ENCODE data around the gene FLRT2. TPM values are rescaled to one million over a fixed set of nuclear protein-coding genes. Genes with fewer than 3 reads are reported as not detected.

FLRT2 gene
- total RNA-seq, 1 donor, result 72.3 TPM

DNA sequence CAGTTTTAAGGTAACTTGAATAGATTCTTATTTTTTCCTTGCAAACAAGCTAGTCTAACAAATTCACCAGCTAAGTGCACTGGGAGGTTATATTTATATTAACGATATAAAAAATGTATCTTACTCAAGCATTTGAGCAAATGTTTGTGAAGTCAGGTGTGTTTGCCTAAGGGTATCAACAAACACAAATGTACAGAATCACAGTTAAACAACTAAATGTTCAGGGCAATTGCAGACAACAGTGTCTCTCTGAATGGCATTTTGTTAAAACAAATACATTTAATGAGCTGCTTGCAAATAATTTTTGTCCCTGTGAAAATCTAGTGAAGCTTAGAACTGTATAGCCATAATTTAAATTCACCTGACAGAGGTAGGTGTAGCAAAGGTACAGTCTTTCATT lies 28.2 kb upstream of the FLRT2 start:
- no peak for TF ChIP-seq CTCF (IDR thresholded peaks at IDR 0.05; ENCODE audit: insufficient read depth, low read length)
- DNase-seq (ENCODE audit: low read depth), result no peak
- H3K4me3 ChIP-seq (ENCODE audit: low read depth, low read length), result no peak overlapping the region

- TF ChIP-seq CTCF (IDR thresholded peaks at IDR 0.05; ENCODE audit: insufficient read depth, low read length), result no peak
- H3K4me3 ChIP-seq (ENCODE audit: low read depth, low read length), result no peak overlapping the region
- DNase-seq (ENCODE audit: low read depth), result no peak
Observed at GRCh38 chr14:85508863-85509262, 21.1 kb upstream of the FLRT2 start.

DNA sequence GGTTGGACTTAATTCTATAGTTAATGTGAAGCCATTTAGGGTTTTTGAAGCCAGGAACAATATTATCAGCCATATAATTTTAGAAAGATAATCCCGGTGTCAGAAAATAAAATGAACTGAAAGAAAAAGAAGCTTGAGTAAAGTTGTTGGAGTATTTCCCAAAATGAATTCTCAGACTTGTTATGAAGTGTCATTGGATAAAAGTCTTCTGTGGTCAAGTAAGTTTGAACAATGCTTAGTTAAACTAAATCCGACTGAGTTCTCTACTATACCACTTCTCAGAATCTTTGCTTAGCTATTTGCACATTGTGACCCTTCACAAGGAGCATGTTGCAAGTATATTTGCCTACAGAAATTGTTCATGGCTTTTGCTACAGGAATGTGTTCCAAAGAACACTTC lies 17.5 kb upstream of the FLRT2 start:
- no peak overlapping the region for H3K4me3 ChIP-seq (ENCODE audit: low read depth, low read length)
- peak; percentile 19 for DNase-seq (ENCODE audit: low read depth)
- no peak for TF ChIP-seq CTCF (IDR thresholded peaks at IDR 0.05; ENCODE audit: insufficient read depth, low read length)

DNA sequence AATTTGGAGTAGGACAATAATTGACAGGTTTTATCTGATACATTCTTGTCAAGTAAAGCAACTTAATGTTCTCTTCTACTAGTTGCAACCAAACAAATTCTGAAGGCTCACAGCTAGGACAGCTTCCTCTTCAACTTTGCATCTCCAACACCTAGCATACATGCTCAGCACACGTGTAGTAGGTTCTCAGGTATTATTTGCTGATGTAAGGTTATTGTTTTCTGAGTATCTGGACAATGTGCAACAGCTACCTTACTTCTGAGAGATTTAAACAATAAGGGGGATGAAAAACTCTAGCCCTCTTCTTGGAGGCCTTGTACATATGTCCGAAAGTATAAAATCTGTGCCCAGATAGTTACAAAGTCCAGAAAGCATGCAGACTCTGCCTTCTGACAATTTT lies 15.5 kb upstream of the FLRT2 start:
- H3K4me3 ChIP-seq (ENCODE audit: low read depth, low read length), result no peak overlapping the region
- no peak for DNase-seq (ENCODE audit: low read depth)
- TF ChIP-seq CTCF (IDR thresholded peaks at IDR 0.05; ENCODE audit: insufficient read depth, low read length), result no peak

- DNase-seq (ENCODE audit: low read depth), result peak; percentile 95
- no peak for TF ChIP-seq CTCF (IDR thresholded peaks at IDR 0.05; ENCODE audit: insufficient read depth, low read length)
- peak overlapping the region; percentile 38 for H3K4me3 ChIP-seq (ENCODE audit: low read depth, low read length)
Observed at GRCh38 chr14:85516239-85517113, 13.5 kb upstream of the FLRT2 start.

DNA sequence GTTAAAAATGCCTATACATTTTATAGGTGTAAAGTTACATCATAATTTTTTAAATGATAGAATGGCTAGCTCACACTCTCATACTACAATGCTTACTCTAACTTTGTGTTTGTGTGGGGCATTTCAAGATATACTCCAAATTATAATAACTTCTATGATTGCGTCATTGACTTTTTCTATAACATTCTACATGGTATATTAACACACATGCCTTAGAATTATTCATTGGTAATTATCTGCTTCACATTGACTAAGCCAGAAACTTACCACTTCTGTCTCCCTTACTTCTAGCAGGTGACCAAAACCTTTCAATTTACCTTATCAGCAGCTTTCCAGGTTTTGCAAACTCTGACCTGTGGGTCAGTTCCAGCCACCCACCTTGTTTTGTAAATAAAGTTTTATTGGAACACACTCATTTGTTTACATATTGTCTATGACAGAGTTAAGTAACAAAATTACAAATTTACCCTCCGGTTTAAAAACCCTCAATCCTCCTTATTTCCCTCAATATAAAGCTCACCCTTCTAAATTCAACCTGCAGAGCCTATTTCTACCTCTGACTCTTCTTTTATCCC lies 12.7 kb upstream of the FLRT2 start:
- H3K4me3 ChIP-seq (ENCODE audit: low read depth, low read length), result no peak overlapping the region
- TF ChIP-seq CTCF (IDR thresholded peaks at IDR 0.05; ENCODE audit: insufficient read depth, low read length), result no peak
- no peak for DNase-seq (ENCODE audit: low read depth)
